Activated T-helper 17 cell treated with anti-CD3 and anti-CD28 coated beads, Interleukin-2, amount 50 U/mL, for 72 hours (primary cell): Measurements from ENCODE around the gene CDHR4. TPM values are rescaled to one million over a fixed set of nuclear protein-coding genes. Genes with fewer than 3 reads are reported as not detected.
"Not testable (repeated sequence)": the region's sequence is repeated elsewhere in the genome, so short reads cannot be mapped to it uniquely, and the experiment has no call there.

ENCODE experiments used
- ATAC-seq: fragments of 150-1000 bp; cut with Tn5 transposase; replicated peaks from 2 replicates; pipeline ENCODE4 v1.10.0; 2021; ENCODE audit warnings: mild to moderate bottlenecking, moderate library complexity
- H3K27ac Mint-ChIP-seq: one replicate; pipeline ENCODE4 v1.8.0; 2022; ENCODE audit warnings: mixed read lengths
- H3K27me3 Mint-ChIP-seq: one replicate; pipeline ENCODE4 v1.8.0; 2022; ENCODE audit warnings: mixed read lengths
- H3K36me3 Mint-ChIP-seq: one replicate; pipeline ENCODE4 v1.8.0; 2022; ENCODE audit warnings: low read depth, mild to moderate bottlenecking, mixed read lengths
- H3K4me1 Mint-ChIP-seq: one replicate; pipeline ENCODE4 v1.8.0; 2022; ENCODE audit warnings: mixed read lengths
- H3K4me3 Mint-ChIP-seq: one replicate; pipeline ENCODE4 v1.8.0; 2022; ENCODE audit warnings: mild to moderate bottlenecking, mixed read lengths
- H3K9me3 Mint-ChIP-seq: one replicate; pipeline ENCODE4 v1.8.0; 2022; ENCODE audit warnings: mixed read lengths
- total RNA-seq, 2 donors: library from RNA; stranded (reverse); gene quantifications; one replicate each; pipeline ENCODE4 v1.2.3, GENCODE V29; 2022

The CDHR4 gene
- total RNA-seq, 2 donors from 2014 or later, result 0.40 TPM; not detected in 1

DNA sequence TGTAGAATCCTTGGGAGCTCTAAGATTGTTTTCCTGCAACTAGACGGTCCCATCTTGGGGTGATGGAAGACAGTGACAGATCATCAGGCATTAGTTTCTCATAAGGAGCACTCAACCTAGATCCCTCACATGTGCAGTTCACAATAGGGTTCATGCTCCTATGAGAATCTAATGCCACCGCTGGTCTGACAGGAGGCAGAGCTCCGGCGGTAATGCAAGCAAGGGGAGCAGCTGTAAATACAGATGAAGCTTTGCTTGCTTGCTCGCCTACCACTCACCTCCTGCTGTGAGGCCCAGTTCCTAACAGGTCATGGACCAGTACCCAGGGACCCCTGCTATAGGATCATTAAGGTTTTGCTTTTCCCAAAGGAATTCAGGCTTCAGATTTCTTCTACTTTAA lies 50.8 kb downstream of the CDHR4 start:
- H3K9me3 Mint-ChIP-seq, ATAC-seq, H3K4me1 Mint-ChIP-seq, H3K4me3 Mint-ChIP-seq, H3K27me3 Mint-ChIP-seq, H3K27ac Mint-ChIP-seq: not testable (repeated sequence)
- peaks cover 62% of the 10 kb centered on the region for H3K36me3 Mint-ChIP-seq

DNA sequence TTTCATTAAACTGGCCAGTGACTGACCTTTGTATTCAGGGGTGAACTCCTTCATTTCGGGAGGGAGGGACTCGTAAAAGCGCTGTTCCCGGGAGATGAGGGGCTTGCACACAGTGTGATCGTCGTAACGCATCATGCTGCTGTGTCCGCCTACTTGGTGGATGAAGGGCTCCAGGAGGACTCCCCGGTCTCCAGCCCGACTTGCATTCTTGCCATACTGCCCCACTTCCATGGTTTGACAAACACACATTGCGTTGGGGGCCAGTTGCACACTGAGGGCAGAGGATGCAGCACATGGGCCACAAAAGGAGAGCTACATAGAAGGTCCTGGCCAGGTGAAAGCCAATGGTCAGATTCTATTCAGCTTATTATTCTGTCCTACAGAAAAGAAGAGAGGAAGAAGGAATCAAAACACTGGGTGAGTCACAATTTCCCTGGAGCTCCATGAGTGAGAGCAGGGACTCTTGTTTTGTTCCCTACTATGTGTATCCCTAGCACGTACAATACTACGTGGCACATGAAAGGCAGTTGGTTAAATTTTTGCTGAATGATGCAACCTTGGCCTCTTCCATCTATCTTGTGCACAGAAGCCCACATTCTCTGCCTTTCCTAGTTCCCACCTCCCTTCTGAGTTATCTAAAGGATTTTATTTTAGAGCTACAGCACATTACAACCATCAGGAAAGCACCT lies 51.7 kb downstream of the CDHR4 start:
- Mint-ChIP-seq H3K27me3 (no peaks in the 10 kb centered on the region), H3K36me3 (peaks cover 63% of the 10 kb centered on the region), H3K9me3 (no peaks in the 10 kb centered on the region), H3K4me1 (no peaks in the 10 kb centered on the region), H3K4me3 (no peak overlapping the region), H3K27ac (no peak overlapping the region)
- ATAC-seq, result no peak

DNA sequence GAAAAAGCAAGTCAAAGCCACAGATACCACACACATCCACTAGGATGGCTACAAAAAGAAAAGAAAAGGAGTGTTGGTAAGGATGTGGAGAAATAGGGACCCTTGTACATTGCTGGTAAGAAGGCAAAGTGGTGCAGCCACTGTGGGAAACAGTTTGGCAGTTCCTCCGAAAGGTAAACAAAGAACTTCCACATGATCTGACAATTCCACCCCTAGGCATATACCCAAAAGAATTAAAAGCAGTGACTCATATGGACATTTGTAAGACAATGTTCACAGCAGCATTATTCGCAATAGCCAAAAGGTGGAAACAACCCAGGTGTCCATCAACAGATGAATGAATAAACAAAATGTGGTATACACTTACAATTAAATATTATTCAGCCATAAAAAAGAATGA lies 53.7 kb downstream of the CDHR4 start:
- no peak overlapping the region for H3K27ac Mint-ChIP-seq
- peaks cover 61% of the 10 kb centered on the region for H3K36me3 Mint-ChIP-seq
- no peaks in the 10 kb centered on the region for H3K9me3 Mint-ChIP-seq
- no peaks in the 10 kb centered on the region for H3K27me3 Mint-ChIP-seq
- no peaks in the 10 kb centered on the region for H3K4me1 Mint-ChIP-seq
- H3K4me3 Mint-ChIP-seq, result no peak overlapping the region
- ATAC-seq, result no peak

Other genes starting within 250 kb of the CDHR4 start
- under 1 TPM; 0.13 to 0.22 TPM for gene BSN, start 245.4 kb downstream of the CDHR4 start, total RNA-seq
- gene APEH, start 125.5 kb downstream of the CDHR4 start, total RNA-seq, result 100 to 1,000 TPM in 1 of 2 donors, 10 to 100 TPM in 1; 88.6 to 184 TPM
- gene MST1, start 110.4 kb downstream of the CDHR4 start, total RNA-seq, result 10 to 100 TPM in 1 of 2 donors, 1 to 10 TPM in 1; 8.4 to 28.2 TPM
- gene RNF123, start 110.3 kb downstream of the CDHR4 start, total RNA-seq, result 10 to 100 TPM; 22.8 to 44.5 TPM
- gene AMIGO3, start 80.2 kb downstream of the CDHR4 start, total RNA-seq, result under 1 TPM in 1 of 2 donors, not detected in 1; 0.29 TPM
- 10 to 100 TPM; 22.4 to 38.7 TPM for gene GMPPB, start 75.9 kb downstream of the CDHR4 start, total RNA-seq
- gene IP6K1, start 13.3 kb downstream of the CDHR4 start, total RNA-seq, result 10 to 100 TPM; 26.3 to 37.2 TPM
- under 1 TPM; 0.26 to 0.32 TPM for gene INKA1, start 3.4 kb upstream of the CDHR4 start, total RNA-seq
- 10 to 100 TPM; 68.6 to 94.2 TPM for gene UBA7, start 14.1 kb upstream of the CDHR4 start, total RNA-seq
- gene TRAIP, start 56.7 kb upstream of the CDHR4 start, total RNA-seq, result 10 to 100 TPM; 19.6 to 24.5 TPM
- gene CAMKV, start 70.0 kb upstream of the CDHR4 start, total RNA-seq, result under 1 TPM; 0.15 to 0.34 TPM
- gene MST1R, start 104.0 kb upstream of the CDHR4 start, total RNA-seq, result under 1 TPM; 0.74 to 0.84 TPM
- gene MON1A, start 129.9 kb upstream of the CDHR4 start, total RNA-seq, result 10 to 100 TPM in 1 of 2 donors, 1 to 10 TPM in 1; 4.6 to 15.8 TPM
- 10 to 100 TPM; 75.5 to 88.4 TPM for gene RBM6, start 140.3 kb upstream of the CDHR4 start, total RNA-seq